ENCODE measurements around the gene LYRM1.

The LYRM1 gene

DNA sequence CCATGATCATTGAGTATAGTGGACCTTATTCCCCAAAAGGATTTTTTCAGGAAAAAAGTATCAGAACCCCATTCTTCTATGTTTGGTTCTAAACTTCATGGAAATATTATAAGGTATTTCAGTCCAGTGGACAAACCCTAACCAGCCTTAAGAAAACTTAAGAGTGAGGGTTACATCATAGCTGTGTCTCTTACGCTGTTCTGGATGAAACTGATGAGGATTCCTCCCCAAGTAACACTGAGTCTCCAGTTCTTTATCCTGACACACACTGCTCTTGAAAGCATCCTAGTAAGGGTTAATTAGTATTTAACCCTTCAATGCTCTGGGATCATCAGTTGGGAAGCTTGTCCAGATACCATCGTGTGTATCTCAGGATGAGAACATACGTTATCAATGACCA lies 5.0 kb downstream of the LYRM1 start:
- H3K4me3 ChIP-seq (ENCODE audit: low read depth, low read length), result no peak overlapping the region
- DNase-seq (ENCODE audit: low read depth), result peak; percentile 53
- TF ChIP-seq, protein P1, sequence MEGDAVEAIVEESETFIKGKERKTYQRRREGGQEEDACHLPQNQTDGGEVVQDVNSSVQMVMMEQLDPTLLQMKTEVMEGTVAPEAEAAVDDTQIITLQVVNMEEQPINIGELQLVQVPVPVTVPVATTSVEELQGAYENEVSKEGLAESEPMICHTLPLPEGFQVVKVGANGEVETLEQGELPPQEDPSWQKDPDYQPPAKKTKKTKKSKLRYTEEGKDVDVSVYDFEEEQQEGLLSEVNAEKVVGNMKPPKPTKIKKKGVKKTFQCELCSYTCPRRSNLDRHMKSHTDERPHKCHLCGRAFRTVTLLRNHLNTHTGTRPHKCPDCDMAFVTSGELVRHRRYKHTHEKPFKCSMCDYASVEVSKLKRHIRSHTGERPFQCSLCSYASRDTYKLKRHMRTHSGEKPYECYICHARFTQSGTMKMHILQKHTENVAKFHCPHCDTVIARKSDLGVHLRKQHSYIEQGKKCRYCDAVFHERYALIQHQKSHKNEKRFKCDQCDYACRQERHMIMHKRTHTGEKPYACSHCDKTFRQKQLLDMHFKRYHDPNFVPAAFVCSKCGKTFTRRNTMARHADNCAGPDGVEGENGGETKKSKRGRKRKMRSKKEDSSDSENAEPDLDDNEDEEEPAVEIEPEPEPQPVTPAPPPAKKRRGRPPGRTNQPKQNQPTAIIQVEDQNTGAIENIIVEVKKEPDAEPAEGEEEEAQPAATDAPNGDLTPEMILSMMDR (conservative IDR thresholded peaks at IDR 0.05; ENCODE audit: low read depth, low read length), result no peak

DNA sequence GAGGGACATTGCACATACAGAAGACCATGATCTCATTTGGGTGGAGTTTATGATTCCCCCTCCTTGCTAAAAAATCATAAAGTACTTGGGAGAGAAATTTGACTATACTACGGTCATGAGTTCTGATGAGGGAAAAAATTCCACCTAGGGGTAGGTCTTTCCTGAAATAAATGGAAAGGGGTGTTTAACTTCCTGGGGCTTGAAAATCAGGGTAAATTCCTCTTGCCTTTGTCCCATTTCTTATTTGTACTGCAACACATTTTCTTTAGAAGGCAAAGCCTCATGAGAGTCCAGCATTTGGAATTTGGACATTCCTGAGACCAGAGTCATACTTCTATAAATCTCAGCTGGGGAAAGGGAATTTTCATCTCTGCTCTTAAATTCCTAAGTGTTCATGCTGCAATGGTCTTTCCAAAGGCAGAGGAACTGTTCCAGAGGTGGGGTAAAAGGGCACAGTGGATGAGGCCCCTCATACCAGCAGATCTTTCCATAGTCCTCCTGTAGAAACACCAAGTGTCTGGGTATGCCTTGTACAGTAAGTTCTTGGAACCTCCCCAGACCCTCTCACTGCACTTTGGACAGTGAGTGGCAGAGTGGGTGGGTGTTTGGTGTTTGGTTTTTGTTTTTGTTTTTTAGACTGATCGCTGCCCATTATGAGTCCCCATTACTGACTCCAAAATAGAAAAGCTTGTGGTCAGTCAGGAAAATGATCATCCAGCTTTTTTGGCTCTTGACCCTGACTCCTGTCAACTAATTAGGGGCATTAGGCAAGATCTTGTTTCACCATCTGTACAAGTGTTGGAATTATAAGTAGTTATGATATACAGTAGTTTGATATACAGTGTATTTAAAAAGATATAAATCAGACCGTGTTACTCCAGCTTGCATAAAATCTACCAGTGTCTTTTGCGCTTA lies 6.0 kb downstream of the LYRM1 start:
- no peak overlapping the region for H3K4me3 ChIP-seq (ENCODE audit: low read depth, low read length)
- DNase-seq (ENCODE audit: low read depth), result peak; percentile 85
- TF ChIP-seq, protein P1 (conservative IDR thresholded peaks at IDR 0.05; ENCODE audit: low read depth, low read length), result no peak

DNA sequence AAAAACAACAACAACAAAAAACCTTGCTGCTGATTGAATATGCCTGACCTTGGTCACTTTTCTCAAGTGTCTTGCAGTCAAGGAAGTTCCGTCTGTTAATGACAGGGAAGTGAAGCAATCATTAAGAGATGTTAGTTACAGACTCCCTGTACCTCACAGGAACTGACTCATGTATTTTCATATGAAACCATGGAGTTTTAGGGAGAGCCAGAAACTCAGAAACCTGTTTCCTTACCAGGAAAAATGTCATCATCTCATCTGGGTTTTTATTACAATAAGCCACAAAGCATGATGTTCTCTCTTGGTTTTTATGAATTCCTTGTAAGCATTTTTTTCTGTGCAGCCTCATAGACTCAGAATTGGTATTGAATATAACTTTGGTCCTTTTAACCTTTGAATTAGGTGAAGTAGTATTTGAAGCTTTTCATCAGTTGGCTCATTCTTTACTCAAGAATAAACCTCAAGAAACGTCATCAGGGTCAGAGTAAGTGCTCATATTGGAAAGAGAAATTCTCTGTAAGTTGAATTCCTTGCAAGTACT lies 10.3 kb downstream of the LYRM1 start:
- peak; percentile 89 for DNase-seq (ENCODE audit: low read depth)
- TF ChIP-seq, protein P1 (conservative IDR thresholded peaks at IDR 0.05; ENCODE audit: low read depth, low read length), result no peak
- no peak overlapping the region for H3K4me3 ChIP-seq (ENCODE audit: low read depth, low read length)

DNA sequence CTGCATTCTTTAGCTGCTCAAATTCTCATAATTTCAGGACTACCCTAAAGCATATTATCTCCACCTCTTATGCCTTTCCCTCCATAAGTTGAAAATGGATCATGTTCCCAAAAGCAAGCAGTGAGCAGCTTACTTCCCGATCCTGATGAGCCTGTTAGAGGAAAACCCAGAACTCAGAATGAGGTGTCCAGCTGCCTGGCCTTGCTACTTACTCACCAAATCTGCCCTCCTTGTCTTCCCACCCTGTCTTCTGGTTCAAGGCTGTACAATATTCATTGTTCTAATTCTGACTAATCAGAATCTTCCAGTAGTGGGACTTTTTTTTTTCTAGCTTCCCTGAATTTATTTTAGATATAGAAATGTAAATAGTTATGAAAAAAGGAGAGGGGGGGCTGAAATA lies 10.8 kb downstream of the LYRM1 start:
- no peak overlapping the region for H3K4me3 ChIP-seq (ENCODE audit: low read depth, low read length)
- TF ChIP-seq, protein P1 (conservative IDR thresholded peaks at IDR 0.05; ENCODE audit: low read depth, low read length), result no peak
- no peak for DNase-seq (ENCODE audit: low read depth)

DNA sequence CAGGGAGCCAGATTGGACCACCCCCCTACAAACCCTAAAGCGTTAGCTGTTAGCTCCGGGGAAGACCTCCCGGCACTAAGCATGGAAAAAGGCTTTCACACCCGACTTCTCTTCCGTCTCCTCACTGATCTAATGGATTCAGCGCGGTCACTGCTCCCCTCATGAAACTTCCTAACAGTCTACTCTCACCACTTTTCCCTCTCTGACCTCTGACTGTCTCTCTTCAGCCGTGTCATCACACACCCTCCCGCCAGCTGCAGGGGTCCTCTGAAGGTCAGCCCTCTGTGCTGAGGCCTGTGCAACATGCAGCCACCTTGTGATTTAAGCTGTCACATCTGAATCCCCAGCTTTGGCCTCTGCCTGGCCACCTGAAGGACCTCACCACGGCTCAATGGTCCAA lies 15.7 kb downstream of the LYRM1 start:
- no peak overlapping the region for H3K4me3 ChIP-seq (ENCODE audit: low read depth, low read length)
- no peak for DNase-seq (ENCODE audit: low read depth)
- TF ChIP-seq, protein P1 (conservative IDR thresholded peaks at IDR 0.05; ENCODE audit: low read depth, low read length), result no peak

DNA sequence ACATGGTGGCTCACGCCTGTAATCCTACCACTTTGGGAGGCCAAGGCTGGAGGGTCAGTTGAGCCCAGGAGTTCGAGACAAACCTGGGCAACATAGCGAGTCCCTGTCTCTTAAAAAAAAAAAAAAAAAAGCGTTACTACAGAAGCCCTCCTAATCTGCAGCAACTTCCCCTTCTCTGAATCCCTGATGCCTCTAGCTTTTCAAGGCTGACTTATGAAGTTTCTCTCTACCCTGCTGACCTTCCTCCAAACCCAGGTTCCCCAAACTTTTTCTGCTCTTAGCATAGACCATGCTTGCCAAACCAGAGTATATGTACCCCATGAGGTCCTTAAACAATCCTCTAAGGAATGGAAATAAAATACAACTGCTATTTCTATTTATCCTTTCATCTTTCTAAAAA lies 16.4 kb downstream of the LYRM1 start:
- TF ChIP-seq, protein P1 (conservative IDR thresholded peaks at IDR 0.05; ENCODE audit: low read depth, low read length), result no peak
- no peak for DNase-seq (ENCODE audit: low read depth)
- no peak overlapping the region for H3K4me3 ChIP-seq (ENCODE audit: low read depth, low read length)
